Mucosa of stomach (tissue), 1 donor: ENCODE measurements around the gene TKT.
"Not testable (repeated sequence)": the region's sequence is repeated elsewhere in the genome, so short reads cannot be mapped to it uniquely, and the experiment has no call there.

ENCODE experiments used
- H3K27me3 ChIP-seq: one replicate; pipeline ENCODE4 v1.7.0; 2013; ENCODE audit warnings: mild to moderate bottlenecking, low read length; ENCODE audit not compliant: control insufficient read depth, insufficient read depth
- H3K36me3 ChIP-seq: one replicate; pipeline ENCODE4 v1.7.0; 2013; ENCODE audit warnings: low read length; ENCODE audit not compliant: control insufficient read depth, insufficient read depth
- H3K4me1 ChIP-seq: one replicate; pipeline ENCODE4 v1.7.0; 2013; ENCODE audit warnings: mild to moderate bottlenecking, low read length; ENCODE audit not compliant: control insufficient read depth, insufficient read depth
- H3K4me3 ChIP-seq: one replicate; pipeline ENCODE4 v1.7.0; 2013; ENCODE audit warnings: low read length
- H3K9ac ChIP-seq: one replicate; pipeline ENCODE4 v1.7.0; 2013; ENCODE audit warnings: mild to moderate bottlenecking, low read length, moderate library complexity
- H3K9me3 ChIP-seq: one replicate; pipeline ENCODE4 v1.7.0; 2013; ENCODE audit warnings: mild to moderate bottlenecking, low read length, moderate library complexity; ENCODE audit not compliant: control insufficient read depth
- donor health status: Pancreatic carcinoma.

The TKT gene

DNA sequence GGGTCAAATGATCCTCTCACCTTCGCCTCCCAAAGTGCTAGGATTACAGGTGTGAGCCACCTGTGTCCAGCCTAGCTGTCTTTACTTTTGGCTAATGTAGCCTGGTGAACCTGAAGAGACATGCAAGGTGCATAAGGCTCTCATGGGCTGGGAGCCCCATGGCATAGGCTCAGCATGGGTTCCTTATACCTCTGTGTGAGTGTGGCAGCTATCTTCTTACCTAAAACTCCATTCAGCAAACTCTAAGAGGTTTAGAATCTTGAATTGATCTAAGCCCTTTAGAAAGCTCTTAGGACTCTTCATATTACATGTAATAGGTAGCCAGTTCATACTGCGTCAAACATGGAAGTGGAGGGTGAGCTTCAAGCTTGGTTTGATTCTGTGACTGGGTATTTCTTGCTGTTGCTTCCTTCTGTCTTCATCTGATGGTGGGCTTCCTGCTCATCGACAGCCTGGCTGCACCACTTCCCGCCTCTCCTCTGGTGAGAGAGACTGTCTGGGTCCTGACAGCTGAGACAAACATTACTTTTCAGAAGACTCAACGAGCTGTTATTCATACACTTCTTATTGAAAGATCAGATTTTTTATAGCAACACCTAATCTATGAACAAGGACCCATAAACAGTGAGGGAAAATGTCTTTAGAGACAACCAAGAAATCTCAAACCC is 19.2 kb upstream of the TKT start:
- no peak overlapping the region for H3K4me3 ChIP-seq
- no peaks in the 10 kb centered on the region for H3K36me3 ChIP-seq
- H3K27me3 ChIP-seq, result no peaks in the 10 kb centered on the region
- H3K9ac ChIP-seq, result no peak overlapping the region
- peaks cover 7% of the 10 kb centered on the region for H3K4me1 ChIP-seq
- H3K9me3 ChIP-seq, result no peaks in the 10 kb centered on the region

DNA sequence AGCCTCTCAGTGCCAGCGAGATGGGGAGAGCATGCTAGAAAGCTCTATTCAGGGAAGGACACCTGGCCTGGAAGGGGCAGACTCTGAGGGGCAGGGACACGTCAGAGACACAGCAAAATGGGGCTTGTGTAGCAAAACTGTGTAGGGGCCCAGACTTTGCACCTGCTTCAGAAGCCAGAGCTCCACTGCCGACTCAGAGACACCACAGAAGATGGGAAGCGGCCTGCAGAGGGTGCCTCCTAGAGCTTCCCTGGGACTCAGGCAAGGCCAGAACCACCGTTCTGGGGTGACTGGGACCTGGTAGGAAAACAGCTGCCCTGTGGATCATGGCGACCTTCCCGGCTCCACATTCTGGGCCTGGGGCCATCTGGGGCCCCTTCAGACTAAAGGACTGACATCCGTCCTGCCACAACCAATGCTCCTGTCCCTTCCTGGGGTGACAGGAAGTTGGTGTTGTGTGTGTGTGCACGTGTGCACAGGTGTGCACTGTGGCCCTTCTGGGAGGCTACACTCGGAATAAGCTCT is 17.4 kb upstream of the TKT start:
- H3K36me3 ChIP-seq, result no peaks in the 10 kb centered on the region
- no peaks in the 10 kb centered on the region for H3K9me3 ChIP-seq
- no peak overlapping the region for H3K4me3 ChIP-seq
- H3K9ac ChIP-seq, result no peak overlapping the region
- H3K27me3 ChIP-seq, result no peaks in the 10 kb centered on the region
- H3K4me1 ChIP-seq, result peaks cover 14% of the 10 kb centered on the region

DNA sequence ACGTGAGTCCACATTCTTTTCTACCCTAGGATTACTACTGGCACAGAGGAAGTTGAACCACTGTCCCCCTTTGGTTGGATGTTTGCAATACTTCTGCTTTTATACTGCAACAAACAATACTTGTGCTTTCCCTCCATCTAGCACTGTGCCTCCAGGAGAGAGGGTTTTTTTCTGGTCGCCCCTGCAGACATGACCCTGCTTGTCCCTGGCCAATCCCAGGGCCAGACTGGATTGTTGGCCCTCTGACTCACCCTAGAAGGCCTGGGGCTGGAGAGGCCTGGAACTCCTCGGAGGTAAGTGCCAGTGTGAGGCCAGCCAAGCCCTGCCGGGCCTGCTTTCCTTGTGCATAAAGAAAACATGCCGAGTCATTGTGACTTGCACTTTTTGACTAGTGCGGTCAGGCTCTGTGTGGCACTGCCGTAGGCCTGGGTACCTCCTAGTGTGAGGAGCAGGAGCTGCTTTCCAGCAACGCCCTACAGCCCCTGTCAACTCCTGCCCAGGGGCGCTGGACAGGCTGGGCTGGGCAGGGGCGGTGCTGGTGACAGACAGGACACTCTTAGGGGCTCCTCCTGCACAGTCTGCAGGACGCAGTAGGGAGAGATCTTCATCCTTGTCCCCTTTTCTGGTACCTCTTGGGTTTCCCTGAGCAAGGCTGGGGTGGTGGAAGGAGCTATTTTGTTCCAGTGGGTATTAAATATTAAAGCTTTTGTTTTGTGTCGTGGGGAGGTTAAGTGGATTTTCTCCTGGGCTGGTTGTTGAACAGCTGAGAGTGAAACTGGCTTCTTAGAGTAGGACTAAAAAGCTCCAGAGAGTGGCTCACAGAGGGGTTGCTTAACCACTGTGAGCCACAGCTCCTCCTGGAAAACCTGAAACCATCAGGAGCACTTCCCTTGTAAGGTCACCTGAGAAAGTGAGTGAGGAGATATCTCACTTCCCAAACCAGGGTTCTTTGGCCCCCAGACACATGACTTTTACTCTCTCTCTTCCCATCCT is 14.4 kb upstream of the TKT start:
- H3K36me3 ChIP-seq, result no peaks in the 10 kb centered on the region
- H3K27me3 ChIP-seq, result no peaks in the 10 kb centered on the region
- no peak overlapping the region for H3K4me3 ChIP-seq
- no peaks in the 10 kb centered on the region for H3K9me3 ChIP-seq
- H3K4me1 ChIP-seq, result peaks cover 23% of the 10 kb centered on the region
- peak overlapping the region; percentile 41 for H3K9ac ChIP-seq

DNA sequence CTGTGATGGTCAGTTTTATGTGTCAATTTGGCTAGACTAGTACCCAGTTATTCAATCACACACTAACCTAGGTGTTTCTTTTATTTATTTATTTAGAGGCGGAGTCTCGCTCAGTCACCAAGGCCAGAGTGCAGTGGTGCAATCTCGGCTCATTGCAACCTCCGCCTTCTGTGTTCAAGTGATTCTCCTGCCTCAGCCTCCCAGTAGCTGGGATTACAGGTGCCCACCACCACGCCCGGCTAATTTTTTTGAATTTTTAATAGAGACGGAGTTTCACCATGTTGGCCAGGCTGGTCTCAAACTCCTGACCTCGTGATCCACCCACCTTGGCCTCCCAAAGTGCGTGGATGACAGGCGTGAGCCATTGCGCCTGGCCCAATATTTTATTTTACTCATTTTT is 13.4 kb upstream of the TKT start:
- H3K4me1 ChIP-seq, result peaks cover 31% of the 10 kb centered on the region
- not testable (repeated sequence) for H3K9me3 ChIP-seq, H3K4me3 ChIP-seq, H3K36me3 ChIP-seq, H3K9ac ChIP-seq, H3K27me3 ChIP-seq

DNA sequence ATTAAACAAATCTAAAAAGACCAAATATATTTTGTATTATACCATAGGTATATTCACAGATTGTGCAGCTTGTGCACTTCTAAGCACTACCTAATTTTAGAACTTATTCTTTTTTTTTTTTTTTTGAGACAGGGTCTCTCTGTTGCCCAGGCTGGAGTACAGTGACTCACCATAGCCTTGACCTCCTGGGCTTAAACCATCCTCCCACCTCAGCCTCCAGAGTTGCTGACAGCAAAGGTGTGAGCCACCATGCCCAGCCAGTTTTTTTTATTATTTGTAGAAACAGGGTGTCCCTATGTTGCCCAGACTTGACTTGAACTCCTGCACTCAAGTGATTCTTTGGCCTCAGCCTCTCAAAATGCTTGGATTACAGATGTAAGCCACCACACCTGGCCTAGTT is 11.9 kb upstream of the TKT start:
- H3K4me3 ChIP-seq, result no peak overlapping the region

DNA sequence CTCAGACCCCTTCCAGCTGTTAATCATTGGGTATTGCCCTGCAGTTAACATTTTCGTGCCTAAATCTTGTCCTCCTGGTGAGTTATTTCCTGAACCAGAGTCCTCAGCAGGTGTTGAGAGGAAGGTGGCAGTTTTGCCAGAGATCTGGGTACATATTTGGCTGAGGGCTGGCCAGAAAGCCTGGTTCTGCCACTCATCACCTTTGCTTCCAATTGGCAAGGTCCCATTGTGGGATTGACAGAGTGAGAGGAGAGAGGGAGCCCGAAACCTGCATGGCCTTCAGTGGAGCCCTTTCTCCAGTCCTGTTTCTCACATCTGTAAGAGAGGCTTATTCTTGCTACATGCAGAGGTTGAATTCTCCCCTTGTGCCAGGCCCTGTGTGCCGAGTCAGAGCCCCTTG is 8.9 kb upstream of the TKT start:
- Histone ChIP-seq H3K4me1 (peaks cover 20% of the 10 kb centered on the region), H3K36me3 (no peaks in the 10 kb centered on the region), H3K27me3 (no peaks in the 10 kb centered on the region), H3K9me3 (no peaks in the 10 kb centered on the region), H3K9ac (no peak overlapping the region), H3K4me3 (no peak overlapping the region)

More for the DNA sequence above, 11.9 kb upstream of the TKT start:
- Histone ChIP-seq H3K27me3 (no peaks in the 10 kb centered on the region), H3K9me3 (no peaks in the 10 kb centered on the region), H3K9ac (no peak overlapping the region), H3K36me3 (no peaks in the 10 kb centered on the region), H3K4me1 (peaks cover 31% of the 10 kb centered on the region)

DNA sequence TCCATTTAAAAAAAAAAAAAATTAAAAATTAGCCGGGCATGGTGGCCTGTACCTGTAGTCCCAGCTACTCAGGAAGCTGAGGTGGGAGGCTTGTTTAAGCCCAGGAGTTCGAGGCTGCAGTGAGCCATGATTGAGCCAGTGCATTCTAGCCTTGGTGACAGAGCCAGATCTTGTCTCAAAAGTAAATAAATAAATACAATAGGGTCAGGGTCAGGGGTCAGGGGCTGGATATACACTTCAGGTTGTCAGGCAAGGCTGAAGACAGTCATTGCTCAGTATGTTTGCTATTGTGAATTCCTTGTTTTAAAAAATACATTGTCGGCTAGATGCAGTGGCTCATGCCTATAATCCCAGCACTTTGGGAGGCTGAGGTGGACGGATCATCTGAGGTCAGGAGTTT is 8.1 kb upstream of the TKT start:
- Histone ChIP-seq H3K9me3 (no peaks in the 10 kb centered on the region), H3K9ac (no peak overlapping the region), H3K4me3 (no peak overlapping the region)

DNA sequence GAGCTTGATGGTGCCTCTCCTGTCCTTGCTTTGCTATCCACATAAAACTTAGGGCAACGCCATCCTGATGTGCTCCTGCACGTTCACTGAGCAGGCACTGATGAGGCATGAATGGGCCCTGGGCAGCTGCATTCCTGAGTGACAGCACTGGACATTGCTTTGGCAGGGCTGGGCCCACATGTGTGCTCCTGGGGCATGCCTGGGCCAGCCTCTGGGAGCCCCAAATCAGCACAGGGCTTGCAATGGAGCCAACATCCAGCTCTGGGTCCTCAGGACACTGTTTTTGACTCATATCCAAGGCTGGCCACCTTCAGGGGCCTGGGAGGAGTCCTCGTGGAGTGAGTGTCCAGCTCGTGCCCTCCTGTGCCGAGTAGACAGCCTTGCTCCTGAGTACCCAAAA is 5.9 kb upstream of the TKT start:
- Histone ChIP-seq H3K9ac (no peak overlapping the region), H3K27me3 (no peaks in the 10 kb centered on the region), H3K4me1 (peaks cover 11% of the 10 kb centered on the region), H3K36me3 (no peaks in the 10 kb centered on the region), H3K4me3 (no peak overlapping the region), H3K9me3 (no peaks in the 10 kb centered on the region)

More for the DNA sequence above, 8.1 kb upstream of the TKT start:
- H3K4me1 ChIP-seq, result peaks cover 16% of the 10 kb centered on the region
- H3K36me3 ChIP-seq, result no peaks in the 10 kb centered on the region
- no peaks in the 10 kb centered on the region for H3K27me3 ChIP-seq

DNA sequence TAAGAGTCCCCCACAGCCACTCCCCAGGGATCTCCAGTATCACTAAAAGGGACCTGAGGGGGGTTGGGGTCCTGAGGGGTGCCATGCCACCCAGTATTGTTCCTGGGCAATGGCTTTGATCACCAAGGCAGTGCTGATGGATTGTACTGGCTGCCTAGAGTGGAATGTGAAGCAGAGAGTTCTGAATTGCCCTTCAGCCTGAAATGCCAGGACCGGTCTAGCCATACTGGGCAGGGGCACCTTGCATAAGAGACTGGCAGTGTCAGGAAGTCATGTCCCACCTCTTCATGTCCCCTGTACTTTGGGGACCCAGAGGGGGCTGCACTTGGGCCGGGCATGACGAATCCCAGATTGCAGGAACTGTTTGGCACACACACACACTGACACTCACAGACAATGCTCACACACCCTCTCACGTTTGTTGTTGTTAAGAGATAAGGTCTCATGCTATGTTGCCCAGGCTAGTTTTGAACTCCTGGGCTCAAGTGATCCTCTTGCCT is 4.5 kb upstream of the TKT start:
- Histone ChIP-seq H3K9ac (no peak overlapping the region), H3K4me1 (peaks cover 9% of the 10 kb centered on the region), H3K27me3 (no peaks in the 10 kb centered on the region), H3K9me3 (no peaks in the 10 kb centered on the region), H3K4me3 (no peak overlapping the region), H3K36me3 (no peaks in the 10 kb centered on the region)

DNA sequence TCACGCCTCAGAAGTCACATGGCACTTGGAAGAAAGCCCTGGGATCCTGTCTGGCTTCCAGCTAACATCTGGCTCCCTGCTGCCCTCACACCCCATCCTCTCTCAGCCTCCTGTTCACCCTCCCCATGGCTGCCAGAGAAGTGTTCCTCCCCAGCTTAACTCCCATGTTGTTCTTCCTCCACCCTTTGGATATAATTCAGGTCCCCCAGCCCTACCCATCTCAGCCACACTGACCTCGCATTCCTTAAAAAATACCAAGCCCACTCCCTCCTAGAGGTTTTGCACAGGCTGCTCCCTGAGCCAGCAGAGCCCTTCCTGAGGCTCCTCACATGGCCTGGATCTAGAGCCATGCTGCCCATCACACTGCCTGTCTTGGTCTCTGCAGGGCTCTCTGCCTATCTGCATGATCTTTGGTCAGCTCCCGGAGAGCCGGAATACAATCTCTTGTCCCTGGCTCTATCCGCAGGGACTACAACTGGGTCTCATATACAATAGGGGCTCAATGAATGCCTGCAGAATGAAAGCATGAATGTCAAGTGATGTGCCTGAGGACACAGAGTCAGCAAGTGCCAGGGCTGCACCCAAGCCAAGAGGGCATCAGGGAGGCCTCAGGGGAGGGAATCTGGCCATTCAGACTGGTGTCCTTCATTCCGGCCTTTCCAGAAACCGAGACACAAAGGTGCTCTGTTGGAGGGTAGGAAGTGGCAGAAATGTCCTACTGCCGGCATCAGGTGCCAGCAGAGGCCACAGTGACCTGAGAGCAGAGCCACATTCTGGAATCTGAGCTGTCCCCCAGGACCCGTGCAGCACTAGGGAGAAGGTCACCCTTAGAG is 3.8 kb upstream of the TKT start:
- Histone ChIP-seq H3K4me1 (peaks cover 2% of the 10 kb centered on the region), H3K4me3 (no peak overlapping the region), H3K27me3 (no peaks in the 10 kb centered on the region), H3K9me3 (no peaks in the 10 kb centered on the region), H3K9ac (no peak overlapping the region), H3K36me3 (no peaks in the 10 kb centered on the region)

DNA sequence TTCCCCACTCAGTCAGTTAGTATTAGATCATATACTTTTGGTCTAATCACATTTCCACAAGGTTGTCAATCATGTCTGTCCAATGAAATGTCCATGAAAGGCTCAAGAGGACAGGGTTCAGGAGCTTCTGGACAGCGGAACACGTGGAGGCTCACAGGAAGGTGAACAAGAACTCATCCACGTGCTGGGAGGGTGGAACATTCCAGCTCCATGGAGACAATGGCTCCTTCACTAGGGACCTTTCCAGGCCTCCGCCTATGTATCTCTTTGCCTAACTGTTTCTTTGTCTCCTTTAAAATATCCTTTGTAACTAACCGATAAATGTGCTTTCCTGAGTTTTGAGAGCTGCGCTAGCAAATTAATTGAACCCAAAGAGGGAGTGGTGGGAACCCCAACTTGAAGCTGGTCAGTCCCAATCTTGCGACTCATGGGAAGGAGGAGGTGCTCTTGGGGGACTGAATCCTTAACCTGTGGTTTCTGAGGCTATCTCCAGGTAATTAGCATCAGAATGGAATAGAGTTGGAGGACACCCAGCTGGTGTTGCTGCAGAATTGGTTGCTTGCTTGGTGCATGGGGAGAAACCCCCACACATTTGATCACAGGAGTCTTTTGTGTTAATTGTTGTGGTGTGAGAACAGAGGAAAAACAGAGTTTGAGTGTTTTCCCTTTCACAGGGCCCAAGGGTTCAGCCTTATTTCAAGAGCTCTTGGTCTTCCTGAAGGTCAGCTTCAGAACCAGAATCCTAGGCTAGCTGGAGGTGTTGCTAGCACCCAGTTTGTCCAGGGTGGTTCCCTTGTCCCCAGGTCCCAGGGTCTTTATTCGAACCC is 3.0 kb upstream of the TKT start:
- no peaks in the 10 kb centered on the region for H3K36me3 ChIP-seq
- no peak overlapping the region for H3K9ac ChIP-seq
- H3K9me3 ChIP-seq, result no peaks in the 10 kb centered on the region
- no peak overlapping the region for H3K4me3 ChIP-seq
- H3K4me1 ChIP-seq, result peaks cover 8% of the 10 kb centered on the region
- H3K27me3 ChIP-seq, result no peaks in the 10 kb centered on the region
